Stomach smooth muscle (tissue), 2 donors: ENCODE data around the gene NFIA.

Experiments
- H3K27ac ChIP-seq: one replicate; pipeline ENCODE4 v1.7.0; 2013; ENCODE audit warnings: mild to moderate bottlenecking, low read length, inconsistent platforms
- H3K27me3 ChIP-seq, 2 donors: one replicate each; pipeline ENCODE4 v1.7.0; 2013; ENCODE audit warnings: low read length in 2 of 2; ENCODE audit not compliant: insufficient read depth in 2 of 2, control insufficient read depth in 1 of 2
- H3K36me3 ChIP-seq, 2 donors: one replicate each; pipeline ENCODE4 v1.7.0; 2013; ENCODE audit warnings: low read length in 2 of 2; ENCODE audit not compliant: control insufficient read depth in 2 of 2, insufficient read depth in 2 of 2
- H3K4me1 ChIP-seq: one replicate; pipeline ENCODE4 v1.7.0; 2013; ENCODE audit warnings: low read length; ENCODE audit not compliant: control insufficient read depth, insufficient read depth
- H3K4me3 ChIP-seq, 2 donors: one replicate each; pipeline ENCODE4 v1.7.0; 2013; ENCODE audit warnings: low read length in 2 of 2
- H3K9ac ChIP-seq, 2 donors: one replicate each; pipeline ENCODE4 v1.7.0; 2013; ENCODE audit warnings: low read length in 2 of 2, mild to moderate bottlenecking in 1 of 2
- H3K9me3 ChIP-seq, 2 donors: one replicate each; pipeline ENCODE4 v1.7.0; 2013; ENCODE audit warnings: low read length in 2 of 2; ENCODE audit not compliant: control insufficient read depth in 2 of 2
- donor health status: healthy.
- donor health status: Pancreatic carcinoma.

The NFIA gene

GRCh38 chr1:61082311-61083012, at the start of gene NFIA:
NFIA (plus strand) TSS chr1:61082561.
- Histone ChIP-seq H3K4me1 (peaks cover 33% of the 10 kb centered on the region), H3K27ac (peak within 1 kb of the TSS; percentile 86), H3K9me3 (no peaks in the 10 kb centered on the region), H3K9ac (peak within 1 kb of the TSS; percentile 81 to 84), H3K27me3 (no peaks in the 10 kb centered on the region), H3K36me3 (no peaks in the 10 kb centered on the region), H3K4me3 (peak within 1 kb of the TSS; percentile 86 to 90)

GRCh38 chr1:61035880-61036279, 46.5 kb upstream of the NFIA start:
- H3K4me3 ChIP-seq, result no peak overlapping the region
- H3K36me3 ChIP-seq, result no peaks in the 10 kb centered on the region
- H3K9me3 ChIP-seq, result no peaks in the 10 kb centered on the region
- no peak overlapping the region for H3K9ac ChIP-seq
- H3K4me1 ChIP-seq, result no peaks in the 10 kb centered on the region
- no peaks in the 10 kb centered on the region for H3K27me3 ChIP-seq
- H3K27ac ChIP-seq, result no peak overlapping the region

- peaks cover 4% of the 10 kb centered on the region for H3K4me1 ChIP-seq
- no peaks in the 10 kb centered on the region for H3K9me3 ChIP-seq
- H3K4me3 ChIP-seq, result peak overlapping the region; percentile 56 to 80
- H3K36me3 ChIP-seq, result no peaks in the 10 kb centered on the region
- peak overlapping the region; percentile 75 for H3K27ac ChIP-seq
- peak overlapping the region; percentile 78 to 88 for H3K9ac ChIP-seq
- no peaks in the 10 kb centered on the region for H3K27me3 ChIP-seq
These were observed 39.8 kb upstream of the NFIA start for GRCh38 chr1:61042466-61043009.

GRCh38 chr1:61043010-61043820, 39.1 kb upstream of the NFIA start:
- Histone ChIP-seq H3K9me3 (no peaks in the 10 kb centered on the region), H3K27me3 (no peaks in the 10 kb centered on the region), H3K4me1 (peaks cover 4% of the 10 kb centered on the region), H3K36me3 (no peaks in the 10 kb centered on the region), H3K27ac (peak overlapping the region; percentile 75), H3K9ac (peak overlapping the region; percentile 78 to 88), H3K4me3 (peak overlapping the region; percentile 56 to 80)

- H3K4me3 ChIP-seq, result no peak overlapping the region
- H3K9me3 ChIP-seq, result no peaks in the 10 kb centered on the region
- no peak overlapping the region for H3K9ac ChIP-seq
- H3K27me3 ChIP-seq, result no peaks in the 10 kb centered on the region
- no peaks in the 10 kb centered on the region for H3K36me3 ChIP-seq
- no peak overlapping the region for H3K27ac ChIP-seq
- peaks cover 9% of the 10 kb centered on the region for H3K4me1 ChIP-seq
These were observed 35.9 kb upstream of the NFIA start for GRCh38 chr1:61046434-61046833.

GRCh38 chr1:61047061-61047460, 35.3 kb upstream of the NFIA start:
- Histone ChIP-seq H3K9me3 (no peaks in the 10 kb centered on the region), H3K9ac (no peak overlapping the region), H3K27ac (no peak overlapping the region), H3K27me3 (no peaks in the 10 kb centered on the region), H3K4me1 (peaks cover 9% of the 10 kb centered on the region), H3K4me3 (no peak overlapping the region), H3K36me3 (no peaks in the 10 kb centered on the region)

GRCh38 chr1:61049850-61050540, 32.4 kb upstream of the NFIA start:
- Histone ChIP-seq H3K27ac (peak overlapping the region; percentile 90), H3K9me3 (no peaks in the 10 kb centered on the region), H3K36me3 (no peaks in the 10 kb centered on the region), H3K27me3 (no peaks in the 10 kb centered on the region), H3K4me1 (peaks cover 18% of the 10 kb centered on the region), H3K9ac (peak overlapping the region; percentile 84 to 87), H3K4me3 (peak overlapping the region; percentile 73 to 81)

GRCh38 chr1:61050541-61051442, 31.6 kb upstream of the NFIA start:
- H3K36me3 ChIP-seq, result no peaks in the 10 kb centered on the region
- no peaks in the 10 kb centered on the region for H3K27me3 ChIP-seq
- H3K4me1 ChIP-seq, result peaks cover 23% of the 10 kb centered on the region
- peak overlapping the region; percentile 90 for H3K27ac ChIP-seq
- no peaks in the 10 kb centered on the region for H3K9me3 ChIP-seq
- peak overlapping the region; percentile 73 to 81 for H3K4me3 ChIP-seq
- H3K9ac ChIP-seq, result peak overlapping the region; percentile 84 to 87

GRCh38 chr1:61051443-61051718, 31.0 kb upstream of the NFIA start:
- peak overlapping the region; percentile 90 for H3K27ac ChIP-seq
- peak overlapping the region; percentile 73 to 81 for H3K4me3 ChIP-seq
- no peaks in the 10 kb centered on the region for H3K27me3 ChIP-seq
- peak overlapping the region; percentile 82 to 87 for H3K9ac ChIP-seq
- H3K4me1 ChIP-seq, result peaks cover 29% of the 10 kb centered on the region
- H3K36me3 ChIP-seq, result no peaks in the 10 kb centered on the region
- H3K9me3 ChIP-seq, result no peaks in the 10 kb centered on the region
